Panc1 (cell line): ENCODE measurements around the gene ADCY2. TPM values are rescaled to one million over a fixed set of nuclear protein-coding genes. Genes with fewer than 3 reads are reported as not detected.

ENCODE experiments used
- ATAC-seq: fragments of 200-7000 bp; cut with Tn5 transposase; 2 replicates; pipeline ENCODE4 v1.9.1; 2020; ENCODE audit warnings: mild to moderate bottlenecking, moderate library complexity
- BruUV-seq: library from RNA; stranded (reverse); fragments of 400-500 nt; replicated peaks from 2 replicates; lab custom pipeline; 2021; lab: Mats Ljungman, UMichigan
- CTCF ChIA-PET: fragments of 300-600 bp; sonication (Branson Sonifier 250); formaldehyde crosslinking; loops from one replicate; lab custom pipeline; 2022; ENCODE audit warnings: antibody characterized with exemption; lab: Charles Lee
- POLR2A ChIA-PET: fragments of 300-600 bp; sonication (Branson Sonifier 250); formaldehyde crosslinking; loops from one replicate; lab custom pipeline; 2022; ENCODE audit warnings: antibody characterized with exemption; lab: Charles Lee
- DNase-seq: peaks from one replicate; pipeline ENCODE4 v3.0.0-alpha.2; 2010; ENCODE audit warnings: low read depth, low spot score
- H3K27ac ChIP-seq: 2 replicates; pipeline ENCODE4 v1.5.1; 2011; ENCODE audit warnings: mild to moderate bottlenecking, low read length, inconsistent platforms
- H3K27me3 ChIP-seq: fragments of 200-500 bp; sonication (Bioruptor generic); 2 replicates; pipeline ENCODE4 v1.6.0; 2014; ENCODE audit warnings: low read length, inconsistent platforms; ENCODE audit not compliant: control insufficient read depth, insufficient read depth
- H3K36me3 ChIP-seq: fragments of 200-500 bp; sonication (Bioruptor generic); 2 replicates; pipeline ENCODE4 v1.5.1; 2014; ENCODE audit warnings: inconsistent platforms, mild to moderate bottlenecking, low read length, moderate library complexity; ENCODE audit not compliant: control insufficient read depth, insufficient read depth
- H3K4me1 ChIP-seq: 2 replicates; pipeline ENCODE4 v1.5.1; 2011; ENCODE audit warnings: inconsistent platforms, mild to moderate bottlenecking, low read length, moderate library complexity; ENCODE audit not compliant: control insufficient read depth, insufficient read depth
- H3K4me3 ChIP-seq, 2 experiments: 2 replicates each; pipeline ENCODE4 v1.5.1; 2011 to 2012; ENCODE audit warnings: low read depth in 2 of 2, low read length in 2 of 2, mild to moderate bottlenecking in 2 of 2, inconsistent platforms in 1 of 2, moderate library complexity in 1 of 2
- H3K9me3 ChIP-seq: fragments of 200-500 bp; sonication (Bioruptor generic); 2 replicates; pipeline ENCODE4 v1.5.1; 2014; ENCODE audit warnings: low read depth, mild to moderate bottlenecking, inconsistent platforms, low read length, moderate library complexity; ENCODE audit not compliant: control insufficient read depth, insufficient read depth
- POLR2AphosphoS5 ChIP-seq: IDR thresholded peaks from 2 replicates; pipeline ENCODE4 v1.6.1; 2012; ENCODE audit warnings: mild to moderate bottlenecking, low read depth, low read length, moderate library complexity
- SIN3A ChIP-seq: IDR thresholded peaks from 2 replicates; pipeline ENCODE4 v1.6.1; 2012; ENCODE audit warnings: low read depth, mild to moderate bottlenecking, low read length, moderate library complexity, borderline replicate concordance; ENCODE audit not compliant: insufficient read depth
- TCF7L2 ChIP-seq: IDR thresholded peaks from 2 replicates; pipeline ENCODE4 v1.6.1; 2011; ENCODE audit warnings: mild to moderate bottlenecking, low read depth, low read length, inconsistent platforms
- in situ Hi-C: cut with HindIII; loops from 2 replicates; pipeline ENCODE4 v1.10.0; 2016; ENCODE audit warnings: low sequenced_read_pairs, low pct_unique_long_range_greater_than_20kb
- intact Hi-C: fragments of 100-400 bp; cut with micrococcal nuclease; formaldehyde crosslinking; loops from one replicate; pipeline ENCODE4 v1.10.0; 2022; ENCODE audit not compliant: unreplicated experiment
- total RNA-seq: library from RNA; stranded (reverse); gene quantifications from one replicate; pipeline ENCODE4 v1.2.1, GENCODE V29; 2021; ENCODE audit not compliant: unreplicated experiment
- TF ChIP-seq, protein P1 (sequence below): fragments of 450-650 bp; IDR thresholded peaks from 2 replicates; pipeline ENCODE4 v1.5.1; 2017; ENCODE audit warnings: mild to moderate bottlenecking
- TF ChIP-seq, protein P2 (sequence below), 2 experiments: IDR thresholded peaks; 2 replicates each; pipeline ENCODE4 v1.6.1; 2011 to 2012; ENCODE audit warnings: low read depth in 2 of 2, control low read depth in 1 of 2, low read length in 1 of 2, mild to moderate bottlenecking in 1 of 2, moderate library complexity in 1 of 2; ENCODE audit not compliant: insufficient read depth in 1 of 2

The ADCY2 gene
- total RNA-seq, 1 experiment from 2014 or later: 0.13 TPM

DNA sequence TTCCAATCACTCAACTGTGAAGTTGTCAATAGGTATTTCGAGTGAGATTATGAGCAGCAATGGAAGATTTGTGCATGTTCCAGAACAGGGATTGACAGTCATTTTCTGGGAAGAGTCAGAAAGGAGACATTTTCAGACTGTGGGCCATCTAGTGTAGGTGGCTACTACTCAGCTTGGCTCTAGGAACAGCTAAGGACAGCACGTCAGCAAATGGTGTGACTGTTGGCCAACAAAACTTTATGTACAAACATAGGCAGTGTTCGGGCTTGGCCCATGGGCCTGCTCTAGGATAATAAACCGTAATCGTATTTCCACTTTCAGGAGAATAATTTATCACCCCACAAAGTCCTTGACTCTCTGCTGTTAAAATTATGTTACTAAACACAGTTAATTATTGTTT, 143.6 kb downstream of the ADCY2 start:
- no peaks in the 10 kb centered on the region for H3K36me3 ChIP-seq
- TF ChIP-seq TCF7L2: no peak
- TF ChIP-seq, protein P1, sequence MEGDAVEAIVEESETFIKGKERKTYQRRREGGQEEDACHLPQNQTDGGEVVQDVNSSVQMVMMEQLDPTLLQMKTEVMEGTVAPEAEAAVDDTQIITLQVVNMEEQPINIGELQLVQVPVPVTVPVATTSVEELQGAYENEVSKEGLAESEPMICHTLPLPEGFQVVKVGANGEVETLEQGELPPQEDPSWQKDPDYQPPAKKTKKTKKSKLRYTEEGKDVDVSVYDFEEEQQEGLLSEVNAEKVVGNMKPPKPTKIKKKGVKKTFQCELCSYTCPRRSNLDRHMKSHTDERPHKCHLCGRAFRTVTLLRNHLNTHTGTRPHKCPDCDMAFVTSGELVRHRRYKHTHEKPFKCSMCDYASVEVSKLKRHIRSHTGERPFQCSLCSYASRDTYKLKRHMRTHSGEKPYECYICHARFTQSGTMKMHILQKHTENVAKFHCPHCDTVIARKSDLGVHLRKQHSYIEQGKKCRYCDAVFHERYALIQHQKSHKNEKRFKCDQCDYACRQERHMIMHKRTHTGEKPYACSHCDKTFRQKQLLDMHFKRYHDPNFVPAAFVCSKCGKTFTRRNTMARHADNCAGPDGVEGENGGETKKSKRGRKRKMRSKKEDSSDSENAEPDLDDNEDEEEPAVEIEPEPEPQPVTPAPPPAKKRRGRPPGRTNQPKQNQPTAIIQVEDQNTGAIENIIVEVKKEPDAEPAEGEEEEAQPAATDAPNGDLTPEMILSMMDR: no peak
- CTCF ChIA-PET: no interaction called here
- no peak for ATAC-seq
- H3K27ac ChIP-seq: no peak overlapping the region
- BruUV-seq: no TSS peak
- DNase-seq: no peak
- no peaks in the 10 kb centered on the region for H3K4me1 ChIP-seq
- POLR2A ChIA-PET: no interaction called here
- in situ Hi-C loops (no loop called here), intact Hi-C loops (no loop called here)
- no peaks in the 10 kb centered on the region for H3K27me3 ChIP-seq
- H3K9me3 ChIP-seq: no peaks in the 10 kb centered on the region
- H3K4me3 ChIP-seq: no peak overlapping the region

DNA sequence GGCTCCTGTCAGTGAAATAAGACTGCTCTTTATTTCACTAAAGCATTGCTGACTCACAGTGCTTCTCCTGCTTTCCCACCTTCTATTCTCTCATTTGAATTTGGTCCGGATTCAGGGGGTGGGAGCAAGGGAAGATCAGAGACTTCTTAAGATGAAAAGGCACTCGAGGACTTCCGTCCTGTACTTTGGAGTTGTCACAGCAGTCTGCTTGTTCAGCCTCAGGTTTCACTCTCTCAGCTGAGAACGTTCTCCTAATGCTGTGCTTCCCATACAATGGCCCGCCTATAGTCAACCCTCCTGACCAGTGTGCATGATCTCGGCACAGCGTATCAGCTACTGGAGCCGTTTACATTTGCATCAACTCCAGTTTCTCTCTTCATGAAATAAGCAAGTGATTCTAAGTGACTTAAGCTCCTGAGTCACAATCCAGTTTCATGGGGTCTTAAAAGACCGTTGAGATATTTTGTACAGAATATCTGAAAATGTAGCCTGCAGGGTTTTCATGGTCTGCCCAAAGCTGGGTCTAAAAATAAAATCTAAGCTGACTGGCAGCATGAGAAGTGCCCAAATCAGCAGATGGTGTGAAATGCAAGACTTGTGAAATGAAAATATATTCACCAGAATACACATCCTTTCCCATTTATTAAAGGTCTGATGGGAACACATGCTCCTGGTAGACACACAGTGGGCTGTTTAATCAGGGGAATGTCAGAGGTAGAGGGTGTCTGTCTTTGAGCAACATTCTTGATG, 145.0 kb downstream of the ADCY2 start:
- ChIA-PET CTCF (no interaction called here), POLR2A (no interaction called here)
- in situ Hi-C loops (no loop called here), intact Hi-C loops (no loop called here)
- DNase-seq: no peak
- no peaks in the 10 kb centered on the region for H3K4me1 ChIP-seq
- H3K36me3 ChIP-seq: no peaks in the 10 kb centered on the region
- H3K27ac ChIP-seq: no peak overlapping the region
- BruUV-seq: no TSS peak
- H3K9me3 ChIP-seq: no peaks in the 10 kb centered on the region
- no peaks in the 10 kb centered on the region for H3K27me3 ChIP-seq
- H3K4me3 ChIP-seq: no peak overlapping the region
- no peak for TF ChIP-seq TCF7L2
- TF ChIP-seq SIN3A: no peak
- TF ChIP-seq, protein P1: no peak
- TF ChIP-seq, protein P2, sequence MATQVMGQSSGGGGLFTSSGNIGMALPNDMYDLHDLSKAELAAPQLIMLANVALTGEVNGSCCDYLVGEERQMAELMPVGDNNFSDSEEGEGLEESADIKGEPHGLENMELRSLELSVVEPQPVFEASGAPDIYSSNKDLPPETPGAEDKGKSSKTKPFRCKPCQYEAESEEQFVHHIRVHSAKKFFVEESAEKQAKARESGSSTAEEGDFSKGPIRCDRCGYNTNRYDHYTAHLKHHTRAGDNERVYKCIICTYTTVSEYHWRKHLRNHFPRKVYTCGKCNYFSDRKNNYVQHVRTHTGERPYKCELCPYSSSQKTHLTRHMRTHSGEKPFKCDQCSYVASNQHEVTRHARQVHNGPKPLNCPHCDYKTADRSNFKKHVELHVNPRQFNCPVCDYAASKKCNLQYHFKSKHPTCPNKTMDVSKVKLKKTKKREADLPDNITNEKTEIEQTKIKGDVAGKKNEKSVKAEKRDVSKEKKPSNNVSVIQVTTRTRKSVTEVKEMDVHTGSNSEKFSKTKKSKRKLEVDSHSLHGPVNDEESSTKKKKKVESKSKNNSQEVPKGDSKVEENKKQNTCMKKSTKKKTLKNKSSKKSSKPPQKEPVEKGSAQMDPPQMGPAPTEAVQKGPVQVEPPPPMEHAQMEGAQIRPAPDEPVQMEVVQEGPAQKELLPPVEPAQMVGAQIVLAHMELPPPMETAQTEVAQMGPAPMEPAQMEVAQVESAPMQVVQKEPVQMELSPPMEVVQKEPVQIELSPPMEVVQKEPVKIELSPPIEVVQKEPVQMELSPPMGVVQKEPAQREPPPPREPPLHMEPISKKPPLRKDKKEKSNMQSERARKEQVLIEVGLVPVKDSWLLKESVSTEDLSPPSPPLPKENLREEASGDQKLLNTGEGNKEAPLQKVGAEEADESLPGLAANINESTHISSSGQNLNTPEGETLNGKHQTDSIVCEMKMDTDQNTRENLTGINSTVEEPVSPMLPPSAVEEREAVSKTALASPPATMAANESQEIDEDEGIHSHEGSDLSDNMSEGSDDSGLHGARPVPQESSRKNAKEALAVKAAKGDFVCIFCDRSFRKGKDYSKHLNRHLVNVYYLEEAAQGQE (IDR thresholded peaks at IDR 0.05; ENCODE audit: insufficient read depth in 1 of 2, low read depth in 2 of 2, low read length in 1 of 2): no peak
- no peak for TF ChIP-seq POLR2AphosphoS5
- no peak for ATAC-seq
